H1 (cell line): ENCODE data around the gene HSDL2. TPM values are rescaled to one million over a fixed set of nuclear protein-coding genes. Genes with fewer than 3 reads are reported as not detected.

Source experiments
- CTCF ChIA-PET: fragments of 300-600 bp; sonication (Branson Sonifier 250); formaldehyde crosslinking; loops from one replicate; lab custom pipeline; 2021; ENCODE audit not compliant: partially characterized antibody; lab: Charles Lee
- POLR2A ChIA-PET: fragments of 300-600 bp; sonication (Branson Sonifier 250); formaldehyde crosslinking; loops from one replicate; lab custom pipeline; 2021; ENCODE audit warnings: inconsistent platforms; ENCODE audit not compliant: partially characterized antibody; lab: Charles Lee
- DNase-seq, 2 experiments: peaks; one replicate each; pipeline versions ENCODE4 v3.0.0 to v3.0.0-alpha.2; 2010 to 2022; ENCODE audit warnings: low spot score in 2 of 2, low read depth in 1 of 2, mixed read lengths in 1 of 2
- FAIRE-seq: peaks from 2 replicates; lab custom pipeline; 2011; peaks lifted over from hg19 to GRCh38; lab: Jason Lieb, UNC
- H2AFZ ChIP-seq: 2 replicates; pipeline ENCODE4 v1.8.1; 2012; ENCODE audit warnings: low read length, inconsistent platforms
- H2AK5ac ChIP-seq: 2 replicates; pipeline ENCODE4 v1.6.1; 2013; ENCODE audit warnings: low read depth, low read length
- H2BK120ac ChIP-seq: replicated peaks from 2 replicates; pipeline ENCODE3; 2013; ENCODE audit warnings: low read depth, low read length, inconsistent platforms
- H2BK12ac ChIP-seq: 2 replicates; pipeline ENCODE4 v1.6.1; 2013; ENCODE audit warnings: low read depth, low read length
- H2BK15ac ChIP-seq: 2 replicates; pipeline ENCODE4 v1.6.1; 2013; ENCODE audit warnings: low read length
- H2BK20ac ChIP-seq: 2 replicates; pipeline ENCODE4 v1.6.1; 2013; ENCODE audit warnings: low read length
- H2BK5ac ChIP-seq: 2 replicates; pipeline ENCODE4 v1.6.1; 2013; ENCODE audit warnings: low read depth, low read length
- H3K14ac ChIP-seq: 2 replicates; pipeline ENCODE4 v1.6.1; 2013; ENCODE audit warnings: inconsistent platforms; ENCODE audit not compliant: insufficient read length
- H3K18ac ChIP-seq: 2 replicates; pipeline ENCODE4 v1.6.1; 2013; ENCODE audit warnings: low read length; ENCODE audit errors: extremely low read depth
- H3K23ac ChIP-seq: 2 replicates; pipeline ENCODE4 v1.6.1; 2013; ENCODE audit warnings: inconsistent platforms; ENCODE audit not compliant: insufficient read length
- H3K23me2 ChIP-seq: 2 replicates; pipeline ENCODE4 v1.6.1; 2013; ENCODE audit warnings: low read depth, low read length
- H3K27ac ChIP-seq: 2 replicates; pipeline ENCODE4 v1.6.1; 2011; ENCODE audit warnings: low read depth, low read length, inconsistent platforms
- H3K27me3 ChIP-seq, 4 experiments: replicated peaks in 1 of 4; 1 replicate in 1 of 4; 2 replicates in 3 of 4; pipeline versions ENCODE4 v1.6.1 to v1.8.1; 2011 to 2013; ENCODE audit warnings: low read length in 3 of 4, mild to moderate bottlenecking in 3 of 4, inconsistent platforms in 2 of 4, mixed read lengths in 2 of 4, moderate library complexity in 1 of 4; ENCODE audit not compliant: control insufficient read depth in 3 of 4, insufficient read depth in 3 of 4; ENCODE audit errors: extremely low read depth in 1 of 4
- H3K36me3 ChIP-seq, 4 experiments: 2 replicates each; pipeline versions ENCODE4 v1.6.1 to v1.8.1; 2011 to 2013; ENCODE audit warnings: mild to moderate bottlenecking in 4 of 4, low read length in 3 of 4, moderate library complexity in 2 of 4, control low read depth in 1 of 4, inconsistent platforms in 1 of 4; ENCODE audit not compliant: insufficient read depth in 4 of 4, control insufficient read depth in 2 of 4
- H3K4ac ChIP-seq: replicated peaks from 2 replicates; pipeline ENCODE3; 2013; ENCODE audit warnings: low read length, low read depth, mixed read lengths, inconsistent platforms; ENCODE audit not compliant: insufficient read length
- H3K4me1 ChIP-seq, 4 experiments: replicated peaks in 1 of 4; 1 replicate in 1 of 4; 2 replicates in 3 of 4; pipeline versions ENCODE4 v1.6.1 to v1.8.1; 2011 to 2013; ENCODE audit warnings: low read length in 3 of 4, inconsistent platforms in 2 of 4, mixed read lengths in 1 of 4; ENCODE audit not compliant: insufficient read depth in 4 of 4, control insufficient read depth in 3 of 4
- H3K4me2 ChIP-seq, 2 experiments: 2 replicates each; pipeline versions ENCODE4 v1.6.1 to v1.8.1; 2011 to 2013; ENCODE audit warnings: low read depth in 2 of 2, low read length in 2 of 2, control low read depth in 1 of 2, inconsistent platforms in 1 of 2, mild to moderate bottlenecking in 1 of 2; ENCODE audit not compliant: insufficient read depth in 1 of 2
- H3K4me3 ChIP-seq, 4 experiments: fragments of 200-600, 300-600 bp in 1 of 4; sonication (generic), shearing (Covaris generic), sonication (Bioruptor Twin) in 1 of 4; 2 replicates each; pipeline versions ENCODE4 v1.5.1 to v1.8.1; 2011 to 2016; ENCODE audit warnings: low read length in 4 of 4, low read depth in 3 of 4, control low read depth in 2 of 4, inconsistent platforms in 2 of 4, mild to moderate bottlenecking in 2 of 4, mixed read lengths in 1 of 4, moderate library complexity in 1 of 4; ENCODE audit not compliant: insufficient read depth in 2 of 4; ENCODE audit errors: extremely low read depth in 1 of 4
- H3K56ac ChIP-seq: replicated peaks from 2 replicates; pipeline ENCODE3; 2013; ENCODE audit warnings: low read depth, mild to moderate bottlenecking, mixed read lengths, low read length, inconsistent platforms; ENCODE audit not compliant: insufficient read length
- H3K79me1 ChIP-seq: 2 replicates; pipeline ENCODE4 v1.6.1; 2013; ENCODE audit warnings: low read depth, low read length, control low read depth
- H3K79me2 ChIP-seq, 2 experiments: 2 replicates each; pipeline versions ENCODE4 v1.6.1 to v1.8.1; 2012 to 2013; ENCODE audit warnings: low read length in 2 of 2, mild to moderate bottlenecking in 2 of 2, inconsistent platforms in 1 of 2; ENCODE audit not compliant: insufficient read depth in 2 of 2, control insufficient read depth in 1 of 2
- H3K9ac ChIP-seq, 4 experiments: replicated peaks in 1 of 4; 1 replicate in 1 of 4; 2 replicates in 3 of 4; pipeline versions ENCODE4 v1.6.1 to v1.8.1; 2011 to 2013; ENCODE audit warnings: low read depth in 3 of 4, low read length in 3 of 4, control low read depth in 2 of 4, mild to moderate bottlenecking in 2 of 4, moderate library complexity in 2 of 4, inconsistent platforms in 1 of 4; ENCODE audit errors: extremely low read depth in 1 of 4
- H3K9me3 ChIP-seq, 2 experiments: 2 replicates each; pipeline versions ENCODE4 v1.6.1 to v1.8.1; 2012 to 2013; ENCODE audit warnings: mild to moderate bottlenecking in 2 of 2, moderate library complexity in 2 of 2, control low read depth in 1 of 2, inconsistent platforms in 1 of 2, low read depth in 1 of 2, low read length in 1 of 2, mixed read lengths in 1 of 2; ENCODE audit not compliant: insufficient read depth in 2 of 2
- H4K20me1 ChIP-seq, 2 experiments: replicated peaks in 1 of 2; 2 replicates each; pipeline versions ENCODE3 to v1.8.1; 2011 to 2013; ENCODE audit warnings: inconsistent platforms in 2 of 2, low read length in 2 of 2, mild to moderate bottlenecking in 1 of 2; ENCODE audit not compliant: insufficient read depth in 2 of 2, control insufficient read depth in 1 of 2
- H4K5ac ChIP-seq: 2 replicates; pipeline ENCODE4 v1.6.1; 2013; ENCODE audit warnings: low read length, low read depth, mixed read lengths, inconsistent platforms; ENCODE audit not compliant: insufficient read length
- H4K8ac ChIP-seq: 2 replicates; pipeline ENCODE4 v1.8.0; 2013; ENCODE audit warnings: mild to moderate bottlenecking, moderate library complexity, low read length, inconsistent platforms; ENCODE audit not compliant: insufficient read depth; ENCODE audit errors: extremely low read depth
- H4K91ac ChIP-seq: replicated peaks from 2 replicates; pipeline ENCODE3; 2013; ENCODE audit warnings: low read length, mixed read lengths, inconsistent platforms; ENCODE audit not compliant: insufficient read length
- ASH2L ChIP-seq: fragments of 200-600, 300-600 bp; sonication (generic); IDR thresholded peaks from one replicate; pipeline ENCODE4 v1.7.1; 2017; ENCODE audit warnings: low read length
- BRCA1 ChIP-seq: IDR thresholded peaks from 2 replicates; pipeline ENCODE4 v1.6.1; 2012; ENCODE audit warnings: low read depth, low read length, improper control_type of control experiment
- CBX8 ChIP-seq: fragments of 300-800, 300-1000 bp; sonication (generic); IDR thresholded peaks from 2 replicates; pipeline ENCODE4 v1.7.1; 2016; ENCODE audit warnings: low read depth, low read length, borderline replicate concordance
- CREB1 ChIP-seq: IDR thresholded peaks from 2 replicates; pipeline ENCODE4 v1.6.1; 2012; ENCODE audit warnings: inconsistent platforms
- EGR1 ChIP-seq: IDR thresholded peaks from 2 replicates; pipeline ENCODE4 v1.6.1; 2011; ENCODE audit warnings: low read depth, low read length, borderline replicate concordance
- FOSL1 ChIP-seq: IDR thresholded peaks from 2 replicates; pipeline ENCODE4 v1.6.1; 2011; ENCODE audit warnings: mild to moderate bottlenecking, low read depth, low read length, moderate library complexity; ENCODE audit not compliant: insufficient read depth
- KDM5A ChIP-seq: fragments of 200-600 bp; IDR thresholded peaks from 2 replicates; pipeline ENCODE4 v1.7.1; 2012; ENCODE audit warnings: mild to moderate bottlenecking, low read length, inconsistent platforms, mixed read lengths
- MAFK ChIP-seq: IDR thresholded peaks from 2 replicates; pipeline ENCODE4 v1.6.1; 2012; ENCODE audit warnings: low read depth, mild to moderate bottlenecking, improper control_type of control experiment, low read length
- NANOG ChIP-seq: IDR thresholded peaks from 2 replicates; pipeline ENCODE4 v1.6.1; 2011; ENCODE audit warnings: low read length, low read depth, mild to moderate bottlenecking, inconsistent platforms; ENCODE audit not compliant: insufficient read depth, poor library complexity, severe bottlenecking
- SP2 ChIP-seq: IDR thresholded peaks from 2 replicates; pipeline ENCODE4 v1.6.1; 2012; ENCODE audit warnings: mild to moderate bottlenecking, low read length, inconsistent platforms
- SRF ChIP-seq: IDR thresholded peaks from 2 replicates; pipeline ENCODE4 v1.6.1; 2011; ENCODE audit warnings: mild to moderate bottlenecking, low read depth, low read length, moderate library complexity
- YY1 ChIP-seq: IDR thresholded peaks from 2 replicates; pipeline ENCODE4 v1.6.1; 2011; ENCODE audit warnings: low read depth, mild to moderate bottlenecking, low read length
- WGBS, 2 experiments: shearing (Covaris generic) in 1 of 2; methylation state at CpG; one replicate each; pipeline versions ENCODE4 v1.1.6 to v1.1.7; 2013 to 2015; ENCODE audit warnings: low lambda C conversion rate in 2 of 2, mixed read lengths in 2 of 2, inconsistent platforms in 1 of 2, low coverage in 1 of 2, missing lambda C conversion rate in 1 of 2; ENCODE audit not compliant: insufficient replicate concordance in 2 of 2, insufficient coverage in 1 of 2, insufficient read length in 1 of 2; ENCODE audit errors: extremely low coverage in 1 of 2, missing lambda C conversion rate in 1 of 2; 5-methylcytosine and 5-hydroxymethylcytosine counted together
- polyA plus RNA-seq, 7 experiments: library from polyadenylated mRNA; depleted of rRNA in 3 of 7; stranded (reverse) in 5 of 7; unstranded in 2 of 7; fragments of >200 nt in 5 of 7; fragments of 200-250 nt in 2 of 7; gene quantifications; 1 replicate in 5 of 7; 2 replicates in 1 of 7; 4 replicates in 1 of 7; pipeline versions ENCODE4 v1.2.1 to v1.2.3, GENCODE V29; 2011 to 2013; ENCODE audit warnings: missing spikeins in 2 of 7, mixed read lengths in 2 of 7
- total RNA-seq: library from RNA; stranded (reverse); fragmentation: NEBNext Ultra II Directional; extraction: Animal tissue kit (Norgen Biotek cat#: 25700); gene quantifications from 2 replicates; pipeline ENCODE4 v1.2.1, GENCODE V29; 2021
- TF ChIP-seq, protein P1 (sequence below): IDR thresholded peaks from 2 replicates; pipeline ENCODE4 v1.6.1; 2011; ENCODE audit warnings: low read depth, mild to moderate bottlenecking, low read length; ENCODE audit not compliant: insufficient read depth
- TF ChIP-seq, protein P2 (sequence below): IDR thresholded peaks from 2 replicates; pipeline ENCODE4 v1.6.1; 2012; ENCODE audit warnings: inconsistent platforms

HSDL2 gene
- total and polyA plus RNA-seq, 2 of the 8 experiments (the other 6 are each of a cell fraction or from before 2014, with no cell fraction given) = 6.6 to 15.4 TPM

GRCh38 chr9:112409758-112410157, 29.9 kb downstream of the HSDL2 start:
- Histone ChIP-seq H4K91ac (no peak overlapping the region), H2BK20ac (no peak overlapping the region), H4K5ac (no peak overlapping the region), H2BK120ac (no peak overlapping the region), H4K20me1 (no peaks in the 10 kb centered on the region), H2BK12ac (no peak overlapping the region), H3K23ac (no peak overlapping the region), H3K56ac (no peak overlapping the region), H2BK15ac (no peak overlapping the region), H3K79me2 (no peaks in the 10 kb centered on the region), H3K9me3 (no peaks in the 10 kb centered on the region), H3K27ac (no peak overlapping the region), H3K14ac (no peak overlapping the region), H3K4me3 (no peak overlapping the region), H3K4me2 (no peak overlapping the region), H3K23me2 (0 out of 2 replicates have a peak, but pooled peaks cover 1% of the 10 kb centered on the region), H3K79me1 (no peaks in the 10 kb centered on the region), H3K4ac (no peak overlapping the region), H3K4me1 (no peaks in the 10 kb centered on the region; a peak in 1 of 7 replicates), H3K9ac (no peak overlapping the region), H3K27me3 (no peaks in the 10 kb centered on the region), H3K36me3 (peaks cover 0 to 11% (median 0%) of the 10 kb centered on the region in 4 experiments; a peak in 3 of 8 replicates), H3K18ac (no peak overlapping the region), H2AFZ (no peak overlapping the region), H4K8ac (no peak overlapping the region), H2AK5ac (no peak overlapping the region), H2BK5ac (no peak overlapping the region)
- CTCF ChIA-PET = interaction anchor here (1.6 to 2.7 kb wide), 2 partner anchors 48 to 297 kb away, joined by 6 read pairs; no protein-coding TSS in a partner anchor
- POLR2A ChIA-PET = no interaction called here
- WGBS, 2 experiments = 75% methylated on average over 4 of the region's 4 CpGs; no CpG with 5 or more reads in 1 of the 2 experiments
- FAIRE-seq = no peak
- DNase-seq = no peak
- TF ChIP-seq, protein P1, sequence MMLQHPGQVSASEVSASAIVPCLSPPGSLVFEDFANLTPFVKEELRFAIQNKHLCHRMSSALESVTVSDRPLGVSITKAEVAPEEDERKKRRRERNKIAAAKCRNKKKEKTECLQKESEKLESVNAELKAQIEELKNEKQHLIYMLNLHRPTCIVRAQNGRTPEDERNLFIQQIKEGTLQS = no peak
- TF ChIP-seq YY1 = no peak
- no peak for TF ChIP-seq EGR1
- TF ChIP-seq SRF = no peak
- TF ChIP-seq MAFK = no peak
- TF ChIP-seq ASH2L = no peak
- no peak for TF ChIP-seq NANOG
- TF ChIP-seq CBX8 = no peak
- no peak for TF ChIP-seq BRCA1
- no peak for TF ChIP-seq SP2
- TF ChIP-seq FOSL1 = no peak
- TF ChIP-seq CREB1 = no peak
- TF ChIP-seq, protein P2, sequence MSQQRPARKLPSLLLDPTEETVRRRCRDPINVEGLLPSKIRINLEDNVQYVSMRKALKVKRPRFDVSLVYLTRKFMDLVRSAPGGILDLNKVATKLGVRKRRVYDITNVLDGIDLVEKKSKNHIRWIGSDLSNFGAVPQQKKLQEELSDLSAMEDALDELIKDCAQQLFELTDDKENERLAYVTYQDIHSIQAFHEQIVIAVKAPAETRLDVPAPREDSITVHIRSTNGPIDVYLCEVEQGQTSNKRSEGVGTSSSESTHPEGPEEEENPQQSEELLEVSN = no peak
- TF ChIP-seq KDM5A = no peak
